GM12801 (cell line): ENCODE measurements around the gene NFE2L3.

ENCODE experiments used
- CTCF ChIP-seq: IDR thresholded peaks from one replicate; pipeline ENCODE4 v1.5.1; 2011; ENCODE audit warnings: control low read depth; ENCODE audit not compliant: insufficient read length; ENCODE audit errors: extremely low read depth

Gene NFE2L3

GRCh38 chr7:26195867-26196657 is 44.1 kb downstream of the NFE2L3 start:
- TF ChIP-seq CTCF = no peak

GRCh38 chr7:26197153-26198115 is 45.4 kb downstream of the NFE2L3 start:
- no peak for TF ChIP-seq CTCF

- no peak for TF ChIP-seq CTCF
These were observed 46.3 kb downstream of the NFE2L3 start for GRCh38 chr7:26198133-26198780.

GRCh38 chr7:26198781-26199169 is 46.8 kb downstream of the NFE2L3 start:
- TF ChIP-seq CTCF = no peak

GRCh38 chr7:26199301-26200037 is 47.5 kb downstream of the NFE2L3 start:
- TF ChIP-seq CTCF = no peak

- TF ChIP-seq CTCF = no peak
These were observed 48.0 kb downstream of the NFE2L3 start for GRCh38 chr7:26200038-26200443.
